GM18858 (cell line): ENCODE results near the gene SETX.
"Not testable (repeated sequence)": the region's sequence is repeated elsewhere in the genome, so short reads cannot be mapped to it uniquely, and the experiment has no call there.

ENCODE experiments used
- ATAC-seq: cut with Tn5 transposase; IDR thresholded peaks from one replicate; pipeline ENCODE4 v1.9.1; 2021; ENCODE audit not compliant: unreplicated experiment

SETX gene

GRCh38 chr9:132288966-132289365 lies 65.8 kb downstream of the SETX start:
- no peak for ATAC-seq

GRCh38 chr9:132288361-132288760 lies 66.4 kb downstream of the SETX start:
- no peak for ATAC-seq

DNA sequence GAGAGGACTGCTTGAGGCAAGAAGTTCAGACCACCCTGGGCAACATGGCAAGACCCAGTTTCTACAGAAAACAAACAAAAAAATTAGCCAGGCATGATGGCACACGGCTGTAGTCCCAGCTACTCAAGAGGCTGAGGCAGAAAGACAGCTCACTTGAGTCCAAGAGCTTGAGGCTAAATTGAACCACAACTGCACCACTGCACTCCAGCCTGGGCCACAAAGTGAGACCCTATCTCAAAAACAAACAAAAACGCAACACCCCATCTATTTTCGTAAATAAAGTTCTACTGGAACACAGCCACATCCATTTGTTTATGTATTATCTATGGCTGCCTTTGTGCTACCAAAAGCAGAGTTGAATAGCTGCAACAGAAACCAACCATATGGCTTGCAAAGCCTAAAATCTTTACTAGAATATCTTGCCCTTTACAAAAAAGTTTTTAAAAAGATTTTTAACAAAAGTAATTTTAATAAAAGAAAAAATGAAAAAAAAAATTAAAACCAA lies 67.5 kb downstream of the SETX start:
- no peak for ATAC-seq

GRCh38 chr9:132283863-132284262 lies 70.9 kb downstream of the SETX start:
- no peak for ATAC-seq

- no peak for ATAC-seq
These were observed 71.6 kb downstream of the SETX start for GRCh38 chr9:132283165-132283564.

DNA sequence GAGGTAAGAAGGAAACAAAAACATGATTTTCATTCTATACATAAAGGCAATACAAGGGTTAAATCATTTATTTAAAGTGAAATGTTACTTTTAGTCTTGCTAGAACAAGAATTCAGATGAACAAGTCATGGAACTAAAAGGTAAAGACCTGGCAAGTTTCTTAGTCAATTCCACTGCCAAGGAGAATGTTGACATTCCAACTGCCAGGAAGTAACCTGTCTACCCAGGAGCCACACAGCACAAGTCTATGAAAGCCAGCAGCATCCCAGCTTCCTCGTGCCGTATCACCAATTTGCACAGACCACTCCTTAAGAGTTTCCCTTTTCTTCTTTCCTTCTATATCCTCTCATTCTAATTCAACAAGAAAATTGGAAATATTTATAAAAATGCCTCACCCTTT lies 79.9 kb downstream of the SETX start:
- ATAC-seq, result no peak

GRCh38 chr9:132269704-132270516 lies 84.9 kb downstream of the SETX start:
- not testable (repeated sequence) for ATAC-seq

- no peak for ATAC-seq
These were observed 85.9 kb downstream of the SETX start for GRCh38 chr9:132268725-132269352.

GRCh38 chr9:132267660-132268059 lies 87.1 kb downstream of the SETX start:
- no peak for ATAC-seq

DNA sequence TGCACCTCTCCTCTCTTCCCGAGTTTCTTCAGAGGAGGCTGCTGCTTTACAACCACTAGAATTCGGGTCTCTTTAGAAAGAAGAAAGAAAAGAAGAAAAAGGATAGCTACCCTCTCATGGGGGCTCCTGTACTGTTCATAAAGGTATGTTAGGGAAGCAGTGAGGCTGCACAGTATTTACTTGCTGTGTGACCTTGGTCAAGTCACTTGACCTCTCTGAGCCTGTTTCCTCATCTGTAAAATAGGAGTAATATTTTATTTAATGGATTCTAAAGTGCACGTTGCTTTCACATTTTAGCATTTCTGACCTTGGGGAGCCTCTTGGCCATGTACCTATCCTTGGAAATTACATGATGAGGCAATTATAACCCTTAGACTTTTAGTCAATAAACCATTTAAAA lies 88.8 kb downstream of the SETX start:
- ATAC-seq, result no peak

DNA sequence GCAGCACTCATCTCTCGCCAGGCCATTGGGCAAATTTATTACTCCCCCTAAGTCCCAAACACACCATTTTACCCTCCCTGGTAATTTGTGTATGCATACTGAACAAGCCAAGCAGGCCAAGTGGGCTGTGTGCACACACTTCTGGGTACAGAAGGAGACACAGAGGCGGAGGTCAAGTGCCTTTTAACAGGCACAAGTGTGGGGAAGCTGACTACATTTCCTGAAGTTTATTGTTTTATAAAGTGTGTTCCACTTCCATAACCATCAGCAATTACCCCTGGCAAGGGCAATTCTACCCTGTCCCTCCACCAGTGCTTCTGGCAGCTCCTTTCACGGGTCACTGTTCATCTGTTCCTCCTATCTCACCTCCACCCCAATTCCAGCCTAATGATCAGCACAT lies 93.9 kb downstream of the SETX start:
- ATAC-seq, result no peak

GRCh38 chr9:132250324-132251262 lies 104.2 kb downstream of the SETX start:
- ATAC-seq, result no peak

DNA sequence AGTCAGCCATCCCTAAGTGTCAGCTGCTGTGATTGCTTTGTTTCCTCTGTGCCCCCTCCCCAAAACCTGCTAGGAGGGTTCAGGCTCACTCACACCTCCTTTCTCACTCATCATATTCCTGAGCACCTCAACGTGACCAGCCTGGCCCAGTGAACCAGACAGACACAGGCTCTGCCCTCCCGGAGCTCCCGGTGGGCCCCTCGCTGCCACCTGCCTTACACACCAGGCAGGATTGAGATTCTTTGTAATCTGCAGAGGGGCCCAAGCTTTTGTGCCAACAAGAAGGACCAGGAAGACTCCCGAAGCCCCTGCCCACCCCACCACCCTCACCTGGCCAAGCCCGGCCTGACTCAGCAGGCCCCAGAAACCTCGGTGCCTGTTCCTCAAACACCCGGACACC lies 105.1 kb downstream of the SETX start:
- no peak for ATAC-seq

- no peak for ATAC-seq
These were observed 105.7 kb downstream of the SETX start for GRCh38 chr9:132249123-132249522.

- no peak for ATAC-seq
These were observed 106.8 kb downstream of the SETX start for GRCh38 chr9:132247942-132248341.

DNA sequence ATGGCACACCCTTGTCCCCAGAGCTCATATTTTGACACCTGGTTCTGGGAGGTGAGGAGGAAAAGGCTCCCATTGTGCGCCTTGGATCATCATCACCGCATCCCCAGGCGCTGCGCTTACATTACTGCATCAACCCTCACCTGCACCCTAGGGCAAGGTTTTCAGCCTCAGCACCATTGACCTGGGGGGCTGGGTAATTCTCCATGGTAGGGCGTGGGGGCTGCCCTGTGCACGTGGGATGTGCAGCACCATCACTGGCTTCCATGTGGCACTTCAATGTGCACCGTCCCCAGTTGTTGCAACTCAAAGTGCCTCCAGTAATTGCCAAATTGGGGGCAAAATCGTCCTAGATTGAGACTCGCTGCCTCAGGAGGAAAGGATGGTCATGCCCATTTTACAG lies 109.3 kb downstream of the SETX start:
- ATAC-seq, result no peak

DNA sequence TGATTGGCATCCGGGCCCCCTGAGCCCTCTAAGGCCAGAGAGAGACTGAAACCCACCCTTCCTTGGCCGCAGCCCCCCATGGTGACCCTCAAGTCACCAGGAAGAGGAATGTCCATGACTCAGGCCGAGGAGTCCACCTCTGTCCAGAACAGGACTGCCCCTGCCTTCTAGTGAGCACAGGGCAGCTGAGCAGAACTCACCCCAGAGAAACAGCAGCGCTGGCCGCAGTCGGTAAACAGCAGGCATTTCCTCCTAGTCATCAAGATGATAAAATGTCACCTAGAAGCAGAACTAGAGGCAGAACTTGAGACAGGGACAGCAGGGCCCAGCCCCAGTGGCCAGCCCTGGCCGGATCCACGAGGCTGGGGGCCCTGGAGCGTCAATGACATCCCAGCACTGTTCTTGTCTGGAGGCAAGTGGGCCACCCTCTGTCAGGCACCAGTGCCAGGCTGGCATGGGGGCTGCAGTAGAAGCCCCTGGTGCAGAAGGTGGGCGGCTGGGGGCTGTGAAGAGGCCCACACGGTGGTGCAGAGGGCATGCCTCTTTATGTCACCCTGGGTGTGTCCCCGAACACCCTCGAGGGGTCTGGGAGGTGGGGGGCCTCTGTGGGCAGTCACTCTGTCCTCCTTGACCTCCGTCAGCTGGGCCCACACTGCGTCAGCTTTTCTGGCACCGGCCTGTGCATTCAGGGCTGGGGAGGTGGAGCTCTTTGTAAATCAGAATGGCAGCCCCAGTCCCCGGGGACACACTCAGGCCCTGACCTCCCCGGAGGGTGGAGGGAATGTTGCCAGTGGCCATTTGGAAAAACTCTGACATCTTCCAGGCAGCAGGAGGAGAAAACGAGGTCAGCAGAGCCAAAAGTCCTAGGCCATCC lies 110.0 kb downstream of the SETX start:
- no peak for ATAC-seq

DNA sequence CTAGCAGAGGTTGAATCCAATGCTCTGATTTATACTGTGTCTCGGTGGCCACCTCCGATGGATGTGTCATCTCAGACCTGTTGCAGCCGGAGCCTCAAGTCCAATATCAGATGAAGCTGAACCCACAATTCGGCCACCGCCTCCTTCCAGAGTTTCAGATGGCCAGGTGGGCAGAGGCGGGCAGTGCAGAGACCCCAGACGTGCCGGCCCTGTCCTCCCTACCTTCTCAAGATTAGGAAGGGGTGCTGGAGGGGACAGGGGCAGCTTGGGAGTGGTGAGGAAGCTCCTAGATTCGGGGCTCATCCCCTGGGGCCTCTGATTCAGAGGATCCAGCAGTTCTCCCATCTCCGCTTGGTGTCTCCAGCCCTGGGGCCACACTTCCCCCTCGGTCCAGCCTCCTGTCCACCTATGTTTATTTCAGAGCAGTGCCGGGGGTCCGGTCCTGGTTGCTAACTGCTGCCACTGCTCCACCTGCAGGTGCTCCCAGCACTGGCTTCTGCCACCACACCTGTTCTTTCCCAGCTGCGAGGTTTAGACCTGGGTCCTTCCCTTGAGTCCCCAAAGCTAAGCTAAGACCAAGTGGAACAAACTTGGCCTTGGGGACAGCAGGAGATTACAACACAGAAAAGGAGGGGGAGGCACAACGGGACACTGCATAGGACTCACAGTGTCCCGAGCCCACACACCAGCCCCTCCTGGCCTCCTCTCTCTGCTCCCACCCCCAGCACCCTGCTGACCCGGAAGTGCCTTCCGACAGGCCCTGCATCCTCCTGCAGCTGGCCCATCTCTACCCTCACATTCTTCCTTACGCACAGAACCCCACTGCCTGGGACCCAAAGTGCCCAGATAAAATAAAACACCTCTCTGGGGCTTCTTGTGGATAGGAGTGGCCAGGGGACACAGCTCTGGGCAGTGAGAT lies 111.4 kb downstream of the SETX start:
- no peak for ATAC-seq

- no peak for ATAC-seq
These were observed 112.1 kb downstream of the SETX start for GRCh38 chr9:132242621-132243155.
